ENCODE measurements around the gene GPR151. TPM values are rescaled to one million over a fixed set of nuclear protein-coding genes. Genes with fewer than 3 reads are reported as not detected.

GPR151 gene
- total RNA-seq, 1 experiment from 2014 or later, result not detected

GRCh38 chr5:146467760-146468159 lies 48.2 kb downstream of the GPR151 start:
- in situ Hi-C loops (cut with HindIII; ENCODE audit: low pct_unique_long_range_greater_than_20kb, low sequenced_read_pairs), result no loop called here
- DNase-seq (ENCODE audit: low read depth), result no peak

DNA sequence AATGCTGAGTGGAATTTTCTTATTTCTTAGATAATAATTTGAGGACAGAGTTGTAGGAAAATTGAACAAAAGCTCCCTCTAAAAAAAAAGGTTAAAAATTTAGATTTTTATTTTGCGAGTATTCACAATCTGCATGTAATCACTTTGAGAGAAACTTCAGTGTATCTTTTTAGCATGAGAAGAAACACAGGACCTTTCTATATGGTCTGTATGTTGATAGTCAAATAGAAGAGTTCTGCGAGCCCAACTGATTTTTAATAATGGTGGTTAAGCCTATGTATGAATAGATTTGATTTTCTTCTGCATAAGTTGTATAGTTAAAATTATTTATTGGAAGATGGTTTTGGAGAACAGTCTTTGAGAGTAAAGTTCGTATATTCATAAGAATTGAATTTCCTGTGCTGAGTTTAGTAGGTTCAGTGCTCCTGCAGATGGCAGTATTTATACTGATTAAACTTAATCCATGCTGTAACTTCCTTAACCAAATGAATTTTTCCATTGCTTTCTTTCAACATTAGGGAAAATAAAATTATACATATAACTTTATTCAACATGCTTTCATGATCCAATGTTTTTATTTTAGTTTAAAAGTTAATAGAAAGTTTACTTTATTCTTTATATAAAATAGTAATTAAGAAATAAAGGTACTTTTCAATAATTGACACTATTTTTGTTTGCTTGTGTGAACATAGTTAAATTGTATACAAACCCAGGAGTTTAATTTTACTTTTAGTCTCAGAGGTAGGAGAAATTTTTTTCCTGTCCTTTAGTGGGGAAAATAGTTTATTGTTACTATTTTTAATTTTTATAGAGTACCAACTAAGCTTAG lies 49.3 kb downstream of the GPR151 start:
- DNase-seq (ENCODE audit: low read depth), result no peak
- in situ Hi-C loops (cut with HindIII; ENCODE audit: low pct_unique_long_range_greater_than_20kb, low sequenced_read_pairs), result no loop called here

GRCh38 chr5:146463446-146463845 lies 52.5 kb downstream of the GPR151 start:
- DNase-seq (ENCODE audit: low read depth), result no peak
- in situ Hi-C loops (cut with HindIII; ENCODE audit: low pct_unique_long_range_greater_than_20kb, low sequenced_read_pairs), result no loop called here

Other genes with a start within 250 kb of the GPR151 start
- not detected in 2 replicates for gene POU4F3, start 177.4 kb downstream of the GPR151 start, total RNA-seq (2014; rRNA removed; shearing (Covaris generic); ENCODE audit: low replicate concordance)
- gene TCERG1, start 68.9 kb downstream of the GPR151 start, total RNA-seq (2014; rRNA removed; shearing (Covaris generic); ENCODE audit: low replicate concordance), result 17.8 and 21.5 TPM in 2 replicates

Measured in Caki2 (cell line).